Adrenal gland (tissue), 12 donors: Measurements from ENCODE around the gene CDC37L1. TPM values are rescaled to one million over a fixed set of nuclear protein-coding genes. Genes with fewer than 3 reads are reported as not detected.
A peak's percentile ranks its signal among the peaks of the same experiment; 100 is the strongest.

ENCODE experiments used
- DNase-seq, 7 donors: peaks; one replicate each; pipeline ENCODE4 v3.0.0-alpha.2; 2019 to 2020
- H3K27ac ChIP-seq, 5 donors: fragments of 200-600 bp; sonication (generic) in 4 of 5; 1 replicate in 3 of 5; 2 replicates in 2 of 5; pipeline versions ENCODE4 v1.5.1 to v1.8.0; 2016 to 2020; ENCODE audit warnings: mild to moderate bottlenecking in 1 of 5
- H3K27me3 ChIP-seq: fragments of 200-600 bp; 2 replicates; pipeline ENCODE4 v1.8.0; 2021
- H3K36me3 ChIP-seq, 2 donors: fragments of 200-600 bp; replicated peaks in 1 of 2; 1 replicate in 1 of 2; 2 replicates in 1 of 2; pipeline versions ENCODE4 v1.5.1 to v1.8.0; 2018 to 2022
- H3K4me1 ChIP-seq, 2 donors: fragments of 200-600 bp; replicated peaks in 1 of 2; 1 replicate in 1 of 2; 2 replicates in 1 of 2; pipeline versions ENCODE4 v1.5.1 to v1.8.0; 2018 to 2021
- H3K4me3 ChIP-seq, 4 donors: fragments of 200-600 bp; sonication (generic) in 3 of 4; one replicate each; pipeline ENCODE4 v1.5.1; 2016 to 2018
- H3K9me3 ChIP-seq, 3 donors: fragments of 200-600 bp; sonication (generic) in 1 of 3; replicated peaks in 1 of 3; 1 replicate in 2 of 3; 2 replicates in 1 of 3; pipeline versions ENCODE4 v1.5.1 to v1.8.0; 2016 to 2021
- POLR2A ChIP-seq, 2 donors: fragments of 450-650 bp; IDR thresholded peaks; one replicate each; pipeline ENCODE4 v1.6.1; 2017; ENCODE audit warnings: antibody characterized with exemption in 2 of 2, mild to moderate bottlenecking in 2 of 2, moderate library complexity in 1 of 2
- WGBS, 4 donors: extraction: QIAGEN DNeasy Blood & Tissue Kit in 2 of 4; methylation state at CpG; one replicate each; pipeline versions ENCODE4 v1.1.5 to v1.1.7; 2013 to 2017; 5-methylcytosine and 5-hydroxymethylcytosine counted together
- intact Hi-C, 2 donors: fragments of 100-400 bp; cut with DNase I; formaldehyde crosslinking; loops; one replicate each; pipeline versions ENCODE4 v1.14.1 to v1.15.0; 2022 to 2023
- polyA plus RNA-seq, 3 donors: library from polyadenylated mRNA; stranded (reverse); fragments of 200-250 nt in 2 of 3; fragments of 350-450 nt in 1 of 3; fragmentation: Illumina TruSeq in 1 of 3; extraction: RNeasy Lipid Tissue Mini Kit (QIAGEN cat#74804) in 1 of 3; gene quantifications; one replicate each; pipeline ENCODE4 v1.2.3, GENCODE V29; 2013 to 2014
- total RNA-seq, 9 donors: library from RNA; depleted of rRNA in 4 of 9; stranded (reverse); fragments of >200 nt in 4 of 9; fragments of 120-200 nt in 1 of 9; fragmentation: NEBNext Ultra II Directional in 1 of 9; extraction: Animal tissue kit (Norgen Biotek cat#: 25700) in 1 of 9; gene quantifications; one replicate each; pipeline versions ENCODE4 v1.1.0 to v1.2.4, GENCODE V29; 2013 to 2023
- TF ChIP-seq, protein P1 (sequence below), 6 experiments: fragments of 450-650 bp in 4 of 6; fragments of 200-600 bp in 2 of 6; sonication (generic) in 1 of 6; IDR thresholded peaks; 1 replicate in 5 of 6; 2 replicates in 1 of 6; pipeline versions ENCODE4 v1.5.1 to v1.8.0; 2016 to 2021; ENCODE audit warnings: antibody characterized with exemption in 6 of 6, mild to moderate bottlenecking in 2 of 6, moderate library complexity in 1 of 6
- donor health status: healthy with polysubstance abuse.
- donor health status: Bipolar disorder and iron deficiency.
- donor health status: DM: yes; HTN: yes; CAD: no.
- donor health status: DM: no; HTN: no; CAD: no.
- donor health status: DM: no; HTN: no; CAD: no.
- donor health status: DM: yes; HTN: yes; CAD: no.

Gene CDC37L1
- total and polyA plus RNA-seq, 12 donors, result 10.9 to 46.2 (median 28.3) TPM

DNA sequence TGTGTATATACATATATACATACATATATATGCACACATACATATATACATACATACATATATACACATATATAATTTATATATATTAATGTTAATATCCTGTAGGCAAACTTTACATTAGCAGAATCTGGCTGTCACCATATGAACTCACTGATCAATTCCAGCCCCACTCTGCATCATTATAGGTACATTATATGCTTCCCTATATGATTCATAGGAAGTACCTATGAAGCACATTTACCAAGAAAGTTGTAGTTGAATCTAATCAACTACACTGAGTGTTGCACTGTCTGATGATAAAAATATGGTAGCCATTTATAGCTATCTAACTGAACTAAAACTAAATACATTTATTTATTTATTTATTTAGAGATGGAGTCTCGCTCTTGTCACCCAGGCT lies 7.6 kb upstream of the CDC37L1 start:
- intact Hi-C loops, result no loop called here
- Histone ChIP-seq H3K36me3 (no peaks in the 10 kb centered on the region), H3K9me3 (no peaks in the 10 kb centered on the region), H3K4me1 (peaks cover 0 to 8% of the 10 kb centered on the region in 2 donors), H3K4me3 (no peak overlapping the region), H3K27me3 (no peaks in the 10 kb centered on the region), H3K27ac (no peak overlapping the region)
- WGBS, 4 donors, result 96 to 100% (median 100%) methylated on average over 1 of the region's 1 CpG
- TF ChIP-seq POLR2A (IDR thresholded peaks at IDR 0.05), result no peak
- TF ChIP-seq, protein P1, sequence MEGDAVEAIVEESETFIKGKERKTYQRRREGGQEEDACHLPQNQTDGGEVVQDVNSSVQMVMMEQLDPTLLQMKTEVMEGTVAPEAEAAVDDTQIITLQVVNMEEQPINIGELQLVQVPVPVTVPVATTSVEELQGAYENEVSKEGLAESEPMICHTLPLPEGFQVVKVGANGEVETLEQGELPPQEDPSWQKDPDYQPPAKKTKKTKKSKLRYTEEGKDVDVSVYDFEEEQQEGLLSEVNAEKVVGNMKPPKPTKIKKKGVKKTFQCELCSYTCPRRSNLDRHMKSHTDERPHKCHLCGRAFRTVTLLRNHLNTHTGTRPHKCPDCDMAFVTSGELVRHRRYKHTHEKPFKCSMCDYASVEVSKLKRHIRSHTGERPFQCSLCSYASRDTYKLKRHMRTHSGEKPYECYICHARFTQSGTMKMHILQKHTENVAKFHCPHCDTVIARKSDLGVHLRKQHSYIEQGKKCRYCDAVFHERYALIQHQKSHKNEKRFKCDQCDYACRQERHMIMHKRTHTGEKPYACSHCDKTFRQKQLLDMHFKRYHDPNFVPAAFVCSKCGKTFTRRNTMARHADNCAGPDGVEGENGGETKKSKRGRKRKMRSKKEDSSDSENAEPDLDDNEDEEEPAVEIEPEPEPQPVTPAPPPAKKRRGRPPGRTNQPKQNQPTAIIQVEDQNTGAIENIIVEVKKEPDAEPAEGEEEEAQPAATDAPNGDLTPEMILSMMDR (IDR thresholded peaks at IDR 0.05), result no peak
- no peak for DNase-seq

DNA sequence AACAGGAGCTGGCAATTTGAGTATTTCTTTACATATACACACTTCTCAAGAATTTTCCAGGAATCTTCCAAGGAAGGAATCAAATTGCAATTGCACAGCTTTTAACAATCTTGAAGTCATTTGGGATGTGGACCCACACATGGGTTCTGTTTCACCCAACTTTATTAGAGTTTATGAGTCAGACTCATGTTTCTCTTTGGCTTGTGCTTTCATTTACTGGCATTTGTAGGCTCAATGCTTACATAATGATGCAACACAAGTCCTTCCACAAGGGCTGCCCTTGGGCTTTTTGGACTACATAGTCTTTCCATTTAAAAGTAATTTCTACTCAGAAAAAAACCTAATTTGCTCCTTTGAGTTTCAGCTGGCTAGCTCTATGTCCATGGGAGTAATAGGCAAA lies 4.6 kb upstream of the CDC37L1 start:
- H3K36me3 ChIP-seq, result no peaks in the 10 kb centered on the region
- H3K27ac ChIP-seq, result peak overlapping the region in 3 of 5 donors; percentile 9 to 65 (median 35)
- no peak overlapping the region for H3K4me3 ChIP-seq
- H3K27me3 ChIP-seq, result no peaks in the 10 kb centered on the region
- H3K9me3 ChIP-seq, result no peaks in the 10 kb centered on the region
- DNase-seq, result peak in 5 of 7 donors; percentile 42 to 74 (median 58)
- TF ChIP-seq, protein P1 (IDR thresholded peaks at IDR 0.05), result no peak
- no peak for TF ChIP-seq POLR2A (IDR thresholded peaks at IDR 0.05)
- peaks cover 8% of the 10 kb centered on the region in 2 donors for H3K4me1 ChIP-seq
- intact Hi-C loops, result no loop called here

DNA sequence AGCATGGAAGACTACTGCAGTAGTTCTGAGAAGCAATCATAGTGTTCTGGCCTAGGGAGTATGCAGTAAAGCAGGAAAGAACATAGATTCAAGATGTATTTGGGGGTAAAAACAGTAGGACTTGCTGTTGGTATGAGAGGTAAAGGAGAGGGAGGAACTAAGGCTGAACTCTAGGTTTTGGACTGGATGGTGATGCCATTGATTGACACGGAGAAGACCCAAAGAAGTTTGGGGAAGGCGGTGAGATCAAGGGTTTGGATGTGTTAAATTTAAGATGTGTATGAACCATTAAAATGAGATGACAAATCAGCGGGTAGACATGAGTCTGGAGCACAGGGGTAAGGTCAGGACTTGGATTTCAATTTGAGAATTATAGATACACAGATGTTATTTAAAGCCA lies 2.0 kb upstream of the CDC37L1 start:
- no peaks in the 10 kb centered on the region for H3K9me3 ChIP-seq
- H3K27me3 ChIP-seq, result no peaks in the 10 kb centered on the region
- no peak for TF ChIP-seq POLR2A (IDR thresholded peaks at IDR 0.05)
- TF ChIP-seq, protein P1 (IDR thresholded peaks at IDR 0.05), result no peak
- H3K4me3 ChIP-seq, result no peak overlapping the region
- no peak overlapping the region for H3K27ac ChIP-seq
- WGBS, 4 donors, result 60 to 98% (median 86%) methylated on average over 3 of the region's 3 CpGs
- H3K4me1 ChIP-seq, result peaks cover 20% of the 10 kb centered on the region in 2 donors
- no peaks in the 10 kb centered on the region for H3K36me3 ChIP-seq
- DNase-seq, result no peak
- intact Hi-C loops, result no loop called here

DNA sequence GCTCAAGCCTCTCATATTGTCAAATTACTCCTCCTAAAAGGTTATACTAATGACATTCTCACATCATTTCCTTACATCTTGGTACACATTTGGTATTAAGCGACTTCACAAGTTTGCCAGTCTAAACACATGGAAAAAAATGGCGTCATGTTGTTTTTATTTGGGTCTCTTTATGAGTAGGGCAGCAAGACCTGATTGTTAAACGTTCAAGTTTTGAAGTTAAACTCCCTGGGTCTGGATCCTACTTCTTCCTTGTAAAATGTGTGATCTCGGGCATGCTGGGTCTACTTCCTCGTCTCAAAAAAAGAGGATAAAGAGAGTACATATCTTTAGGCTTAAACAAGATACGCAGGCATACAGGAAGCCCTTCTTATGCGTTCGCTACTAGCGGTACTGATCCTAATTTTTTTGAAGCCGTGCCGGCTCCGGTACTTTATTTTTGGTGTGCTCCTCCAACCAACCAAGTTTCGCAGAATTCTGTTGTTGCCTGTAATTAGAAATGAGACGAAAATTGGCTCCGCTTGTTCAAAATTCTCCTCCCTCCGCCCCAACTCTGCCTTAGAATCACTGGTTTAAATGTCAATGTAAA lies 596 bp upstream of the CDC37L1 start:
- peak overlapping the region in 3 of 4 donors; percentile 10 to 91 (median 62) for H3K4me3 ChIP-seq
- H3K27ac ChIP-seq, result peak overlapping the region; percentile 90 to 99 (median 93)
- H3K9me3 ChIP-seq, result no peaks in the 10 kb centered on the region
- 0 to 1% (median 0%) methylated on average over 16 of the region's 16 CpGs for WGBS, 4 donors
- no peaks in the 10 kb centered on the region for H3K36me3 ChIP-seq
- peak in 3 of 7 donors; percentile 21 to 31 (median 23) for DNase-seq
- no peak for TF ChIP-seq POLR2A (IDR thresholded peaks at IDR 0.05)
- TF ChIP-seq, protein P1 (IDR thresholded peaks at IDR 0.05), result no peak
- no peaks in the 10 kb centered on the region for H3K27me3 ChIP-seq
- H3K4me1 ChIP-seq, result peaks cover 20 to 24% of the 10 kb centered on the region in 2 donors
- intact Hi-C loops, result no loop called here
